Activated CD4-positive, alpha-beta T cell treated with anti-CD3 and anti-CD28 coated beads for 48 hours (primary cell): Measurements from ENCODE around the gene SLC51B.

Source experiments
- DNase-seq: peaks from one replicate; pipeline ENCODE4 v3.0.0-alpha.2; 2020

Gene SLC51B

DNA sequence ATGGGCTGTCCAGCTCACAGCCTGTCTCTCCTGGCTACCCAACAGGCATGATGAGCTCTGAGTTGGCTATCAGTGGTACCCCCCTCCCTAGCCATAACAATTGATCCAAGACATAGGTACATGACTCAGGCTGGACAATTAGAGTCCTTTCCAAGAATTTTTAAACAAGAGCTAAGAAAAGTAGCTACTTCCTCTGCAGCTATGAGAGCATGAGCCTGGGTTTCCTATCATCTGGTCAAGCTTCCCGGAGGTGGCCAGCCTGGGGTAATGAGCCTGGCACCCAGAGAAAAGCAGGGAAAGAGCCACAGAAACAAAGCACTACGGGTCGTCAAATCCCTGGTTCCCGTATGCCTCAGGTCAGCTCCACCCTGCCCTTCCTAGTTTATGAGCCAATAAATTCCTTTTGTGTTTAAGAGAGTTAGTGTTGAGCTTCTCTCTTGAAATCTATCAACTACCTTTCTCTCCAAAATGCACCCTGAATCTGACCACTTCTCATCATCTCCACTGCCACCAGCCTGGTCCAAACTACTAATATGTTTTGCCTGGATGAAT lies 2.3 kb upstream of the SLC51B start:
- DNase-seq: no peak

DNA sequence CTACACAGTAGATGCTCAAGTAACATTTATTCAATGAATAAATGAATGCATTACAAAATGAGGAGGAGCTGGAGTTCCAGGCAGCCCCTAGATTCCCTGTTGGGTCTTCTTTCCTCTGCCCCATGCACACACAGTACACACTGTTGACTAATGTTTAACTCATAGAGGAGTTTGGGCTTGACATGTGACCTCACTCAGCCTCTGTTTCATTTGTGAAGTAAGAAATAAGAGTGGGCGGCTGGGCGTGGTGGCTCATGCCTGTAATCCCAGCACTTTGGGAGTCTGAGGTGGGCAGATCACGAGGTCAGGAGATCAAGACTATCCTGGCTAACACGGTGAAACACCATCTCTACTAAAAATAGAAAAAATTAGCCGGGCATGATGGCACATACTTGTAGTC lies 969 bp upstream of the SLC51B start:
- DNase-seq: peak; percentile 49

DNA sequence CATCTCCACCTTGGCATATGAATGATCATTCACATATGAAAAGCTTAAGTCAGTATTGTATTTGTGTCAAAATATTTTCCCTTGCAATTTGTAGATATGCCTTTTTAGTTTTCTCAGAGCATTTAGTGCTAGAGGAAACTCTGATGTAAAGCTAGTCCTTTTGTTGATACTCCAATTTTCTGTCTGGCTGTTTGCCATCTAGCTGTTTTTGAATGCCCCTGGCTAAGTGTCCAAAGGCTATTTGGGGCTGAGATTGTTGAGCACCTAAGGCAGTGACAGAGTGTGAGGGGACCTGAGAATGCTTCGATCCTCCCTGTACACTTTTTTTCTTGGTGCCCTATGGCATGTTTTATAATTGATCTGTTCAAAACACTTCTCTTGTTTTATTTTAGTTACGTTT lies 3.1 kb downstream of the SLC51B start:
- DNase-seq: no peak

- DNase-seq: peak; percentile 94
These were observed 4.2 kb downstream of the SLC51B start for GRCh38 chr15:65049418-65049840.

- DNase-seq: no peak
These were observed 5.1 kb downstream of the SLC51B start for GRCh38 chr15:65050270-65050669.

GRCh38 chr15:65051266-65051665 lies 6.1 kb downstream of the SLC51B start:
- no peak for DNase-seq

DNA sequence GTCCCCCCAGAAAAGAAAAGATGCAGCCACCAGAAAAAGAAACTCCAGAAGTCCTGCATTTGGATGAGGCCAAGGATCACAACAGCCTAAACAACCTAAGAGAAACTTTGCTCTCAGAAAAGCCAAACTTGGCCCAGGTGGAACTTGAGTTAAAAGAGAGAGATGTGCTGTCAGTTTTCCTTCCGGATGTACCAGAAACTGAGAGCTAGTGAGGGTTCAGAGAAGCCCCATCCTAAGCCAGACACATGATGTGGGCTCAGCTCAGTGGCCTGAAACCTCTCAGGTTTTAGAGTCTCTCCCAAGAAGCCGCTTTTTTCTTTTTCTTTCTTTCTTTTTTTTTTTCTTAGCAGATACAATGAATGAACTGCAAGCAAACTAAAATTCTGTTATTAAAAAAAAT lies 7.8 kb downstream of the SLC51B start:
- DNase-seq: no peak

GRCh38 chr15:65054333-65055200 lies 9.4 kb downstream of the SLC51B start:
- DNase-seq: peak; percentile 74

DNA sequence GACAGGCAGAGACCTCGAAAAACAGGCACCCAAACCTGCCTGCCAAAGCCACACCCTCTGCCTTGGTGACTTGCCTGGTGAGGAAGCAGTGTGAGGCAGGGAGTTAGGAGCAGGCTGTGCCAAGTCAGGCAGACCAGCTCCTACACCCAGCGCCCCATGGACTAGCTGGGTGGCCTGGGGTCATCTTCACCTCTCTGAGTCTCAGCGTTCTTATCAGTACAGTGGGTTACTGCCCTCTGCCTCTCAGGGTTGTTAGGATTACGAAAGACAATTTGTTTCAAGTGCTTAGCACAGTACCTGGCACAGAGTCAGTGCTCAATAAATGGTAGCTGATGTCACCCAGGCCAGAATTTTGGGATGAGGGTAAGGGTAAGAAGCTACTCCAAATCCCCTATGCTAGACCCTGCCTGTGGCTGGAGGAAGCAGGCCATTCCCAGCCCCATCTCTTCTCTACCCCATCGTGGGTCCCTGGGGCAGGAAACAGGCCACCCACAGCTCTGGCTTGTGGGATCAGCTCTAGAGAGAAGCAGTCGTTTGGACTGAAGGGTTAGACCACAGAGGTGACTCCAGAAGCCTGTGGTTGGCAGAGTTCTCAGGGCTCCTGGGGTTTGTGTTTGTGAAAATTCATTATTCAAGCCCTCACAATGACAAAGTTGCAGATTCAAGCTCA lies 10.1 kb downstream of the SLC51B start:
- DNase-seq: no peak

DNA sequence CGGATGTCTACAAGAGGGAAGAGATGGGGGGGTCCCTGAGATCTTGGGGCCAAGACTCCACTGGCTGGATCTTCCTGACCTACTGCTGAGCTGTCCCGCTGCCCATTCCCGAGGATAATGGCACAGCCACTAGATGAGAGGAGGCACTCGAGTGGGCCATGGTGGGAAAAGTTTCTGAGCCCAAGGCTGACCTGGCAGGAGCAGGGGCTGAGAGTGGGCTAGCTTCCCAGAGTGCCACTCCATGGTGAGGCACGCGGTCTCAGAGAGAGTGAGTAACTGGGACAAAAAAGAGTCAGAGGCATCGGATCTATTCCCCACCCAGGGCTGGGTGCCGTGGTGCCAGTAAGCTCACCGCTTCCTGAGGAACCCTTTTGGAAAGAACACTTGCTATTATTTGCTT lies 10.9 kb downstream of the SLC51B start:
- no peak for DNase-seq

- DNase-seq: no peak
These were observed 11.8 kb downstream of the SLC51B start for GRCh38 chr15:65056868-65057548.

DNA sequence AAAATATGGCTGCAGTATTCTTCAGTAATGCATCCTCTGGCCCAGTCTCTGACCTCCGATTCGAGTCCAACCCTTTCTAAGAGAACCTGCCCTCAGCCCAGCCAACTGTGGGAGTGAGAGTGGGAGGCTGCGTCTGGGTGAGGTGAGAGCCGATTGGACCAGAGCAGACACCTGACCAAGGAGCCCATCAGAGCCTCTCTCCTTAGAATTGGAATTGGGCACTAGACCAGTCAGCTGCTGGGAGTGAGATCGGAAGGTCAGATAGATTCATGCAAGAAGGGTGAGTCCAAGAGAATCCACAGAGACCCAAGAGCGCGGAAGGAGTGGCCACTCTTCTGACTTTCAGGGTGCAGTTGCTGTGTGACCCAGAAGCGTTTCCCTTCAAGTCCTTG lies 12.4 kb downstream of the SLC51B start:
- no peak for DNase-seq

- DNase-seq: no peak
These were observed 13.5 kb downstream of the SLC51B start for GRCh38 chr15:65058394-65059368.

GRCh38 chr15:65059369-65059750 lies 14.2 kb downstream of the SLC51B start:
- no peak for DNase-seq

DNA sequence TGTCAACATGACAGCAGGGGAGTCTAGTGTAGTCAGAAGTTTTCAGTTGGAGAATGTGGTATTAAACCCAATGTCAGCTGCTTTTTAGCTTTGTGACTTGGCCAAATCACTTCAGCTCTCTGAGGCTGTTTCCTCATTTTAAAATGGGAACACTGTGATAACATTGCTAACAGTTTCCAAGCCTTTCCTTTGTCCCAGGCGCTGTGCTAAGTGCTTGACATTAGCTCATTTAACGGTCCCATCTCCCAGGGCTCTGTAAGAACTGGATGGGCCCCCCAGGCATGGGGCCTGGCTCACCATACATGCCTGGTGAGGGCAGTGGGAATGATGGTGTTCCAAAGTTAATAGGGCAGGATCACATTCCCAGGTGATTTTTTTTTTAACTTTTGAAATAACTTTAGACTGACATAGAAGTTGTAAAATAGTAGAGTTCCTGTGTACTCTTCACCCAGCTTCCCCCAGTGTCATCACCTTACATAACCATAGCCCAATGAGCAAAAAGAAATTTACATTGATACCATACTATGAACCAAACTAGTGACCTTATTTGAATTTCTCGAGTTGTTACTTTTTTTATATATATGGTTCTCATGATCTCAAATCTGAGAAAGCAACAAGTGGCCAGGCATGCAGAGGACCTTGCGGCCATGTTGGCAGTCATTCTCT lies 14.9 kb downstream of the SLC51B start:
- DNase-seq: no peak

DNA sequence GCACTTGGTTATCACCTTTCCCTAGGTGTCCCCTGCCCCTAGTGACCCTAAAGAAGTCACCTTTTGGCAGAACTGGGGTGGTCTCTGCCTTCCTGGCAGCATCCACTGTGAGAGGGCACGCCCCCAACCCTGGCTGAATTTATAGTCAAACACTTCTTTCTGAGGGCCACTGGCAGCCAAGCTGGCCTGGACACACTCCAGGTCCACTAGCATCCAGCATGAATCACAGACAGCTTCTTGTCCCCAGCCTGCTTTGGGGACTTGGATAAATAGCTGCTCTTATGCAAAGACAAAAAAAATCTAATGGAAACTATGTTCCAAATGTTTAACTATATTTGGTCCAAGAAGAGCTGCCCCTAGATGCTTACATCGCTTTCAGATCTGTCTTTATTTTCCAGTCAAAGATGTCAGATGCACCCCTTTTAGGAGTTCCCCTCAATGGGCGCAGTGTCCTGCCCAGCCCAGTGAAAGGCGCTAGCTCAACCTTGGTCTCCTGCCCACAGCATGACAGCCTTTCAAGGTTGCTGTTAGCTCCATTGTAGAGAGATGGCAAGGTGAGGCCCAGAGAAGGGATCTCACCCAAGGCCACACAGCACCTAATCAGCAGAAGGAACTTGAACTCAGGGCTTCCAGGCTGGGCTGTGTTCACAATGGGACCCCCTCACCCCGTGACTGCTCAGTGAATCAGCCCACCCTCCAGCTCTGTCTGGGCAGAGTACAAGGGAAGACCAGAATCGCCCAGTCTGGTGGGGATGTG lies 15.6 kb downstream of the SLC51B start:
- DNase-seq: no peak

GRCh38 chr15:65062061-65062460 lies 16.9 kb downstream of the SLC51B start:
- no peak for DNase-seq

DNA sequence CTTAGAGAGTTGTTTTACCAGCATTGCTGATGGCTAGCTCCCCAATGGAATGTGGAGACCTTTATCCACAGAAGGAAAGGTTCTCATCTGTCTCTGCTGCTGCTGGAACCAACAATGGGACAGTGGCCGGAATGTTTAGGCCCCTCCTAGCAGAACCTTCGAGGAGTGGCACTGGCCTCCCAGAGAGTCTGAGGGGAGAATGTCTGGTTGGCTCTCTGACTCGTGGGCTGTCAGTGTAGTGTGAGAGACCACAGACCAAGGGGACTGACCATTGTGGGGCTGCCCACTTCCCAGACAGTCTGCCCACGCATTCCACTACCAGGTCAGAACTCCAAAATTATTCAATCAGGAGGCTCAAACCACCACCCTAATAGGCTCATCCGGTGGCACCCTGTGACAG lies 17.5 kb downstream of the SLC51B start:
- no peak for DNase-seq

DNA sequence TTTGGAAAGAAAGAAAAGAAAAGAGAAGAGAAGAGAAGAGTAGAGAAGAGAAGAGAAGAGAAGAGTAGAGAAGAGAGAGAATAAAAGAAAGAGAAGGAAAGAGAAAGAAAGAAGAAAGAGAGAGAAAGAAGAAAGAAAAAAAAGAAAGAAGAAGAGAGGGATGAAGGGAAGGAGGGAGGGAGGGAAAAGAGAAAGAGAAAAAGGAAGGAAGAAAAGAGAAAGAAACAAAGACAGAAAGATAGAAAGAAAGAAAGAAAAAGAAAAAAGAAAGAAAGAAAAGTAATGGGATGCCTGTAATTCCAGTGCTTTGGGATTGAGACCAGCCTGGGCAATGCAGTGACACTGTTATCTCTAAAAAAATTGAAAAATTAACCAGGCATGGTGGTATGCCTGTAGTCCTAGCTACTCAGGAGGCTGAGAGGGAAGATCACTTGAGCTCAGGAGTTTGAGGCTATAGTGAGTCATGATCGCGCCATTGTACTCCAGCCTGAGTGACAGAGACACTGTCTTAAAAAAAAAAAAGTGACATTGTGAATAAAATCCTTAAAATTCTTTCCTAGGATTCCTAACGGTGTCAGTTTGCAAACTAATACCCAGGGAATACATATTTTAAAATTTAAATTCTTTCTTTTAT lies 20.9 kb downstream of the SLC51B start:
- no peak for DNase-seq

DNA sequence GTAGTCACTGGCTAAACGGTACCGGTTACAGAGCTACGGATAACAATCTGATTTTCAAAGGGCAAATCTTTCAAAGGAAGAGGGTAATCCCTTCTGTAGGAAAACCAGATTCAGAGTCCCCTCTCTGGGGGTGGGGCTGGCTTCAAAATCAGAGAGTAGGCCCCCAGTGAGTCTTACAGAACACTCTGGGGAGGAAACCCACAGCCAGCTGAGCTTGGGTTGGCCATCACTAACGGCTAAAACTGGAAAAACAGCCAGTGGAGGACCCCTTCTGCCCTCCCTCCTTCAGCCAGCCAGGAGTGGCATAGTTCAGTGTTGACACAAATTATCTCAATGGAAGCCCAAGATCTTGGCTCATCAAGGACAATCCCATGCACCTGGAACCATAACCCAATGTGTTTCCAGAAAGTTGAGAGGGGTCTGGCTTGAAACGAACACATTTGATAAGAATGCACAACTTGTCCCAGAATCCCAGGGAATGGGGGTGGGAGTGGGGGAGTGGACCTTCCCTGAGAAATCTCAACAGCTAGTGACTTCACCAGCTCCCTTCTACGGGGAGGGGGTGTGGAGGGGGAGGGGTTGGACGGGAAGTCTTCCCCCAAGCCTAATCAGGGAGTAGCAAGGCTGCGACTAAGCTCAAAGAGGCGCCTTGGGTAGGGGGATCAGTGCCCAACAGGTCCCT lies 21.6 kb downstream of the SLC51B start:
- DNase-seq: no peak
